ENCODE data around the gene PDZD2. TPM values are rescaled to one million over a fixed set of nuclear protein-coding genes. Genes with fewer than 3 reads are reported as not detected.
"Not testable (repeated sequence)": the region's sequence is repeated elsewhere in the genome, so short reads cannot be mapped to it uniquely, and the experiment has no call there.

Gene PDZD2
- total RNA-seq, 4 donors from 2014 or later: 10.2 to 15.0 (median 12.2) TPM

GRCh38 chr5:31730139-31730538 lies 91.2 kb downstream of the PDZD2 start:
- no peak for DNase-seq (ENCODE audit: extremely low spot score)
- TF ChIP-seq EP300 (IDR thresholded peaks at IDR 0.05) (no peak), POLR2A (IDR thresholded peaks at IDR 0.05; ENCODE audit: low read depth) (no peak)
- Histone ChIP-seq H3K27ac (replicated peaks in 1 of 4) (no peak overlapping the region), H3K4me1 (peaks cover 0 to 13% (median 0%) of the 10 kb centered on the region in 4 donors), H3K4me3 (no peak overlapping the region), H3K9me3 (no peaks in the 10 kb centered on the region), H3K27me3 (no peaks in the 10 kb centered on the region), H3K36me3 (no peaks in the 10 kb centered on the region)
- intact Hi-C loops (cut with DNase I): no loop called here
- 81% methylated on average over 3 of the region's 3 CpGs for WGBS

GRCh38 chr5:31731016-31731415 lies 92.1 kb downstream of the PDZD2 start:
- intact Hi-C loops (cut with DNase I): no loop called here
- Histone ChIP-seq H3K27ac (replicated peaks in 1 of 4) (no peak overlapping the region), H3K4me1 (peaks cover 0 to 13% (median 0%) of the 10 kb centered on the region in 4 donors), H3K4me3 (no peak overlapping the region), H3K36me3 (no peaks in the 10 kb centered on the region), H3K27me3 (no peaks in the 10 kb centered on the region), H3K9me3 (no peaks in the 10 kb centered on the region)
- TF ChIP-seq POLR2AphosphoS5 (IDR thresholded peaks at IDR 0.05): no peak
- TF ChIP-seq POLR2A (IDR thresholded peaks at IDR 0.05; ENCODE audit: low read depth): no peak
- no peak for TF ChIP-seq CTCF (IDR thresholded peaks at IDR 0.05)
- TF ChIP-seq EP300 (IDR thresholded peaks at IDR 0.05): no peak
- WGBS: 85% methylated on average over 3 of the region's 3 CpGs
- no peak for DNase-seq (ENCODE audit: extremely low spot score)

- no peaks in the 10 kb centered on the region for H3K36me3 ChIP-seq
- no peaks in the 10 kb centered on the region for H3K9me3 ChIP-seq
- H3K4me3 ChIP-seq: no peak overlapping the region
- WGBS: 79% methylated on average over 3 of the region's 3 CpGs
- peaks cover 0 to 13% (median 0%) of the 10 kb centered on the region in 4 donors for H3K4me1 ChIP-seq
- DNase-seq (ENCODE audit: extremely low spot score): no peak
- TF ChIP-seq POLR2AphosphoS5 (IDR thresholded peaks at IDR 0.05) (no peak), EP300 (IDR thresholded peaks at IDR 0.05) (no peak), CTCF (IDR thresholded peaks at IDR 0.05) (no peak), POLR2A (IDR thresholded peaks at IDR 0.05; ENCODE audit: low read depth) (no peak)
- no peak overlapping the region for H3K27ac ChIP-seq (replicated peaks in 1 of 4)
- intact Hi-C loops (cut with DNase I): no loop called here
- H3K27me3 ChIP-seq: no peaks in the 10 kb centered on the region
Observed at GRCh38 chr5:31731710-31732301, 92.9 kb downstream of the PDZD2 start.

- H3K27ac ChIP-seq (replicated peaks in 1 of 4); DNase-seq (ENCODE audit: extremely low spot score); H3K27me3 ChIP-seq; H3K4me3 ChIP-seq; H3K9me3 ChIP-seq; H3K36me3 ChIP-seq; intact Hi-C loops (cut with DNase I): not testable (repeated sequence)
- H3K4me1 ChIP-seq: peaks cover 0 to 13% (median 0%) of the 10 kb centered on the region in 4 donors
- 97% methylated on average over 12 of the region's 12 CpGs for WGBS
Observed at GRCh38 chr5:31732821-31733220, 93.9 kb downstream of the PDZD2 start.

- H3K27ac ChIP-seq (replicated peaks in 1 of 4): no peak overlapping the region
- TF ChIP-seq CTCF (IDR thresholded peaks at IDR 0.05): no peak
- TF ChIP-seq EP300 (IDR thresholded peaks at IDR 0.05): no peak
- TF ChIP-seq POLR2A (IDR thresholded peaks at IDR 0.05; ENCODE audit: low read depth): no peak
- no peak for DNase-seq (ENCODE audit: extremely low spot score)
- 76% methylated on average over 11 of the region's 11 CpGs for WGBS
- intact Hi-C loops (cut with DNase I): no loop called here
- no peaks in the 10 kb centered on the region for H3K36me3 ChIP-seq
- no peaks in the 10 kb centered on the region for H3K27me3 ChIP-seq
- H3K9me3 ChIP-seq: peaks cover 0 to 2% (median 0%) of the 10 kb centered on the region in 4 donors
- no peak overlapping the region for H3K4me3 ChIP-seq
- peaks cover 0 to 13% (median 0%) of the 10 kb centered on the region in 4 donors for H3K4me1 ChIP-seq
Observed at GRCh38 chr5:31733371-31733770, 94.4 kb downstream of the PDZD2 start.

- Histone ChIP-seq H3K9me3 (peaks cover 0 to 5% (median 3%) of the 10 kb centered on the region in 4 donors), H3K4me1 (peaks cover 0 to 13% (median 0%) of the 10 kb centered on the region in 4 donors), H3K4me3 (no peak overlapping the region), H3K36me3 (no peaks in the 10 kb centered on the region), H3K27ac (replicated peaks in 1 of 4) (no peak overlapping the region), H3K27me3 (no peaks in the 10 kb centered on the region)
- TF ChIP-seq EP300 (IDR thresholded peaks at IDR 0.05) (no peak), POLR2A (IDR thresholded peaks at IDR 0.05; ENCODE audit: low read depth) (no peak), CTCF (IDR thresholded peaks at IDR 0.05) (no peak), POLR2AphosphoS5 (IDR thresholded peaks at IDR 0.05) (no peak)
- WGBS: 77% methylated on average over 6 of the region's 6 CpGs
- DNase-seq (ENCODE audit: extremely low spot score): no peak
- intact Hi-C loops (cut with DNase I): no loop called here
Observed at GRCh38 chr5:31736127-31736526, 97.2 kb downstream of the PDZD2 start.

All from esophagus muscularis mucosa (tissue), 4 donors.